ENCODE measurements around the gene HS2ST1.

Gene HS2ST1

GRCh38 chr1:86915737-86916235 is 1.4 kb downstream of the HS2ST1 start:
- peak overlapping the region; percentile 95 for H3K4me3 ChIP-seq (ENCODE audit: low read depth, low read length, poor library complexity, severe bottlenecking)
- no peaks in the 10 kb centered on the region for H3F3A ChIP-seq (ENCODE audit: insufficient read depth, low read length)
- H3K4me1 ChIP-seq (ENCODE audit: insufficient read depth, low read length, severe bottlenecking) = peaks cover 41% of the 10 kb centered on the region
- H3K79me2 ChIP-seq (ENCODE audit: insufficient read depth, low read length) = peaks cover 89% of the 10 kb centered on the region
- peak overlapping the region; percentile 93 for H3K4me2 ChIP-seq (ENCODE audit: low read length)
- H4K20me1 ChIP-seq (ENCODE audit: insufficient read depth, low read length) = no peaks in the 10 kb centered on the region
- TF ChIP-seq EZH2 (IDR thresholded peaks at IDR 0.05; ENCODE audit: borderline replicate concordance, low read length) (no peak), CTCF (IDR thresholded peaks at IDR 0.05; ENCODE audit: low read length) (no peak)
- H3K9me3 ChIP-seq (ENCODE audit: low read length) = peaks cover 6% of the 10 kb centered on the region; the same call in 1 of the 2 replicates
- H2AFZ ChIP-seq (ENCODE audit: low read length) = no peak overlapping the region
- peak overlapping the region; percentile 85 for H3K9ac ChIP-seq (ENCODE audit: low read length)
- H3K36me3 ChIP-seq (ENCODE audit: insufficient read depth, low read length) = peaks cover 16% of the 10 kb centered on the region
- no peaks in the 10 kb centered on the region for H3K27me3 ChIP-seq (ENCODE audit: insufficient read depth, low read length)
- no peaks in the 10 kb centered on the region for H3K9me2 ChIP-seq (ENCODE audit: low read depth, low read length)
- H3K27ac ChIP-seq (ENCODE audit: low read depth, low read length, poor library complexity, severe bottlenecking) = peak overlapping the region; percentile 74

GRCh38 chr1:86916752-86917151 is 2.3 kb downstream of the HS2ST1 start:
- H3K4me1 ChIP-seq (ENCODE audit: insufficient read depth, low read length, severe bottlenecking) = peaks cover 36% of the 10 kb centered on the region
- no peaks in the 10 kb centered on the region for H4K20me1 ChIP-seq (ENCODE audit: insufficient read depth, low read length)
- peaks cover 19% of the 10 kb centered on the region for H3K36me3 ChIP-seq (ENCODE audit: insufficient read depth, low read length)
- TF ChIP-seq EZH2 (IDR thresholded peaks at IDR 0.05; ENCODE audit: borderline replicate concordance, low read length) (no peak), CTCF (IDR thresholded peaks at IDR 0.05; ENCODE audit: low read length) (no peak)
- no peaks in the 10 kb centered on the region for H3K9me2 ChIP-seq (ENCODE audit: low read depth, low read length)
- H3K4me2 ChIP-seq (ENCODE audit: low read length) = peak overlapping the region; percentile 93
- H3K9me3 ChIP-seq (ENCODE audit: low read length) = peaks cover 15% of the 10 kb centered on the region
- H3K4me3 ChIP-seq (ENCODE audit: low read depth, low read length, poor library complexity, severe bottlenecking) = peak overlapping the region; percentile 95
- no peak overlapping the region for H3K27ac ChIP-seq (ENCODE audit: low read depth, low read length, poor library complexity, severe bottlenecking)
- no peaks in the 10 kb centered on the region for H3F3A ChIP-seq (ENCODE audit: insufficient read depth, low read length)
- no peak overlapping the region for H2AFZ ChIP-seq (ENCODE audit: low read length)
- H3K79me2 ChIP-seq (ENCODE audit: insufficient read depth, low read length) = peaks cover 89% of the 10 kb centered on the region
- peak overlapping the region; percentile 85 for H3K9ac ChIP-seq (ENCODE audit: low read length)
- H3K27me3 ChIP-seq (ENCODE audit: insufficient read depth, low read length) = no peaks in the 10 kb centered on the region

DNA sequence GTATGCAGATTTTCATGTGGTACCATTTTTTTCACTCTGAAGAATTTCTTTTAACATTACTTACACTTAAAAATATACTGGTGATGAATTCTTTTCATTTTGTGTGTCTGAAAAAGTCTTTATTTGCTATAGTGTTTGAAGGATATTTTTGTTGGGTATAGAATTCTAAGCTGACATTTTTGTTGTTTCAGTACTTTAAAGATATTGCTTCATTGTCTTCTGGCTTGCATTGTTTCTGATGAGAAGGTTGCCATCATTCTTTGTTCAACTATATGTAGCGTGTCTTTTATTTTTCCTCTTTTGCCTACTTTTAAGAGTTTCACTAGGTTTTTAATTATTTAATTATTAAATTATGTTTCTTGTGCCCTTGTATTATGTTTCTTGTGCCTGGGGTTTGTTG is 8.0 kb downstream of the HS2ST1 start:
- TF ChIP-seq EZH2 (IDR thresholded peaks at IDR 0.05; ENCODE audit: borderline replicate concordance, low read length) (no peak), CTCF (IDR thresholded peaks at IDR 0.05; ENCODE audit: low read length) (no peak)
- Histone ChIP-seq H3K9ac (ENCODE audit: low read length) (no peak overlapping the region), H3K4me3 (ENCODE audit: low read depth, low read length, poor library complexity, severe bottlenecking) (no peak overlapping the region), H4K20me1 (ENCODE audit: insufficient read depth, low read length) (no peaks in the 10 kb centered on the region), H3K4me2 (ENCODE audit: low read length) (no peak overlapping the region), H3F3A (ENCODE audit: insufficient read depth, low read length) (no peaks in the 10 kb centered on the region), H3K27ac (ENCODE audit: low read depth, low read length, poor library complexity, severe bottlenecking) (no peak overlapping the region), H3K79me2 (ENCODE audit: insufficient read depth, low read length) (peaks cover 83% of the 10 kb centered on the region), H3K36me3 (ENCODE audit: insufficient read depth, low read length) (peaks cover 33% of the 10 kb centered on the region), H3K27me3 (ENCODE audit: insufficient read depth, low read length) (no peaks in the 10 kb centered on the region), H2AFZ (ENCODE audit: low read length) (no peak overlapping the region), H3K9me3 (ENCODE audit: low read length) (peaks cover 30% of the 10 kb centered on the region), H3K4me1 (ENCODE audit: insufficient read depth, low read length, severe bottlenecking) (peaks cover 10% of the 10 kb centered on the region), H3K9me2 (ENCODE audit: low read depth, low read length) (no peaks in the 10 kb centered on the region)

Measured in OCI-LY1 (cell line).